Endodermal cell (in vitro differentiated cells): ENCODE results near the gene DCXR. TPM values are rescaled to one million over a fixed set of nuclear protein-coding genes. Genes with fewer than 3 reads are reported as not detected.

Experiments used
- DNase-seq: peaks from one replicate; pipeline ENCODE4 v3.0.0-alpha.2; 2017
- H3K27ac ChIP-seq: 2 replicates; pipeline ENCODE4 v1.5.1; 2013; ENCODE audit warnings: mild to moderate bottlenecking, low read depth, low read length, moderate library complexity
- H3K27me3 ChIP-seq: 2 replicates; pipeline ENCODE4 v1.6.1; 2013; ENCODE audit warnings: mild to moderate bottlenecking, low read length, moderate library complexity; ENCODE audit not compliant: insufficient read depth, control insufficient read depth, poor library complexity, severe bottlenecking
- H3K36me3 ChIP-seq: 2 replicates; pipeline ENCODE4 v1.7.0; 2013; ENCODE audit warnings: mild to moderate bottlenecking, low read length, moderate library complexity; ENCODE audit not compliant: control insufficient read depth, insufficient read depth
- H3K4me1 ChIP-seq: one replicate; pipeline ENCODE4 v1.7.0; 2013; ENCODE audit warnings: low read length; ENCODE audit not compliant: control insufficient read depth, insufficient read depth
- H3K4me3 ChIP-seq: 2 replicates; pipeline ENCODE4 v1.5.1; 2013; ENCODE audit warnings: mild to moderate bottlenecking, low read length, moderate library complexity
- H3K9ac ChIP-seq: 2 replicates; pipeline ENCODE4 v1.6.1; 2013; ENCODE audit warnings: mild to moderate bottlenecking, low read length, moderate library complexity; ENCODE audit not compliant: poor library complexity, severe bottlenecking; ENCODE audit errors: extremely low read depth
- H3K9me3 ChIP-seq: 2 replicates; pipeline ENCODE4 v1.6.1; 2013; ENCODE audit warnings: mild to moderate bottlenecking, low read length, moderate library complexity; ENCODE audit not compliant: control insufficient read depth
- H3K27ac Mint-ChIP-seq: 2 replicates; pipeline ENCODE4 v1.8.0; 2020; ENCODE audit warnings: mixed read lengths
- H3K27me3 Mint-ChIP-seq: 2 replicates; pipeline ENCODE4 v1.8.0; 2021; ENCODE audit warnings: mild to moderate bottlenecking, mixed read lengths; ENCODE audit not compliant: insufficient read depth
- H3K36me3 Mint-ChIP-seq: 2 replicates; pipeline ENCODE4 v1.8.0; 2020; ENCODE audit warnings: low read depth, mixed read lengths
- H3K4me1 Mint-ChIP-seq: 2 replicates; pipeline ENCODE4 v1.8.0; 2020; ENCODE audit warnings: mixed read lengths
- H3K4me3 Mint-ChIP-seq: 2 replicates; pipeline ENCODE4 v1.8.0; 2020; ENCODE audit warnings: mild to moderate bottlenecking, moderate library complexity, mixed read lengths
- H3K9me3 Mint-ChIP-seq: 2 replicates; pipeline ENCODE4 v1.8.0; 2020; ENCODE audit warnings: mild to moderate bottlenecking, mixed read lengths
- WGBS, 2 experiments: methylation state at CpG; one replicate each; pipeline versions ENCODE4 v1.1.5 to v1.1.7; 2013; ENCODE audit warnings: missing lambda C conversion rate in 2 of 2, mixed read lengths in 1 of 2; ENCODE audit not compliant: insufficient coverage in 1 of 2, insufficient read length in 1 of 2; 5-methylcytosine and 5-hydroxymethylcytosine counted together
- total RNA-seq, 2 donors: library from RNA; stranded (reverse); fragmentation: NEBNext Ultra II Directional in 1 of 2; extraction: Animal tissue kit (Norgen Biotek cat#: 25700) in 1 of 2; gene quantifications; 2 replicates in 1 of 2; 3 replicates in 1 of 2; pipeline ENCODE4 v1.2.1, GENCODE V29; 2021
- TF ChIP-seq, protein P1 (sequence below): fragments of 200-600 bp; sonication (generic); conservative IDR thresholded peaks from 2 replicates; pipeline ENCODE4 v1.5.0; 2021; ENCODE audit warnings: antibody characterized with exemption, mild to moderate bottlenecking

The DCXR gene
- total RNA-seq, 2 donors from 2014 or later = 73.8 to 83.6 TPM

DNA sequence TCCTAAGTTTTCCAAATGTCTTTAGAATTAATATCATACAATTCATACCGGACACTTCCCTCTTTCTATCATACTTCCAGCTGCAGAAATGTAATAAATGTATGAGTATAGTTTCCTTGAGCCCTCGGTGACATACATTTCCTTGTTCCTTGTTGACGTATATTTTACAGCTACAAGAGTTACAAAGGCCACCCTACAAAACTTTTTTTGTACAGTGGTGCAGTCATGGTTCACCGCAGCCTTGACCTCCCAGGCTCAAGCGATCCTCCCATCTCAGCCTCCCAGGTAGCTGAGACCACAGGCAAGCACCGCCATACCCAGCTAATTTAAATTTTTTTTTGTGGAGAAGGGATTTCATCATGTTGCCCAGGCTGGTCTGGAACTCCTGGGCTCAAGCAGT, 35.3 kb upstream of the DCXR start:
- Mint-ChIP-seq H3K27ac (no peak overlapping the region), H3K4me3 (no peak overlapping the region), H3K36me3 (no peaks in the 10 kb centered on the region), H3K9me3 (no peaks in the 10 kb centered on the region), H3K27me3 (peaks cover 22% of the 10 kb centered on the region), H3K4me1 (no peaks in the 10 kb centered on the region)
- Histone ChIP-seq H3K4me1 (no peaks in the 10 kb centered on the region), H3K4me3 (no peak overlapping the region), H3K27me3 (peaks cover 10% of the 10 kb centered on the region), H3K9ac (no peak overlapping the region), H3K9me3 (no peaks in the 10 kb centered on the region), H3K36me3 (no peaks in the 10 kb centered on the region), H3K27ac (no peak overlapping the region)
- DNase-seq = no peak
- WGBS, 2 experiments = 93 to 94% methylated on average over 3 to 5 of the region's 6 CpGs
- TF ChIP-seq, protein P1, sequence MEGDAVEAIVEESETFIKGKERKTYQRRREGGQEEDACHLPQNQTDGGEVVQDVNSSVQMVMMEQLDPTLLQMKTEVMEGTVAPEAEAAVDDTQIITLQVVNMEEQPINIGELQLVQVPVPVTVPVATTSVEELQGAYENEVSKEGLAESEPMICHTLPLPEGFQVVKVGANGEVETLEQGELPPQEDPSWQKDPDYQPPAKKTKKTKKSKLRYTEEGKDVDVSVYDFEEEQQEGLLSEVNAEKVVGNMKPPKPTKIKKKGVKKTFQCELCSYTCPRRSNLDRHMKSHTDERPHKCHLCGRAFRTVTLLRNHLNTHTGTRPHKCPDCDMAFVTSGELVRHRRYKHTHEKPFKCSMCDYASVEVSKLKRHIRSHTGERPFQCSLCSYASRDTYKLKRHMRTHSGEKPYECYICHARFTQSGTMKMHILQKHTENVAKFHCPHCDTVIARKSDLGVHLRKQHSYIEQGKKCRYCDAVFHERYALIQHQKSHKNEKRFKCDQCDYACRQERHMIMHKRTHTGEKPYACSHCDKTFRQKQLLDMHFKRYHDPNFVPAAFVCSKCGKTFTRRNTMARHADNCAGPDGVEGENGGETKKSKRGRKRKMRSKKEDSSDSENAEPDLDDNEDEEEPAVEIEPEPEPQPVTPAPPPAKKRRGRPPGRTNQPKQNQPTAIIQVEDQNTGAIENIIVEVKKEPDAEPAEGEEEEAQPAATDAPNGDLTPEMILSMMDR = no peak

DNA sequence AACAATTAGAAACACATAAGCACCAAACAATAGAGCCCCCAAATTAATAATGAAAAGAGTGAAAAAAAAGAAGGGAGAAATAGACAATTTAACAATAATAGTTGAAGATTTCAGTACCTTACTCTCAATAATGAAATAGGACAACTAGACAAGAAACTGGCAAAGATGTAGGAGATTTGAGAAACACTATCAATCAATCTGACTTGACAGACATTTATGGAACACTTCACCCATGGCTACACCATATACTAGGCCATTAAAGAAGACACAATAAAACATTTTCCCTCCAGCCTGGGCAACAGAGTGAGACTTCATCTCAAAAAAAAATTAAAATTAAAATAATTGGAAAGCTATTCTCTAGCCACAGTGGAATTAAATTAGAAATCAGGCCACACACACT, 33.1 kb upstream of the DCXR start:
- Histone ChIP-seq H3K27ac (no peak overlapping the region), H3K9me3 (no peaks in the 10 kb centered on the region), H3K4me1 (no peaks in the 10 kb centered on the region), H3K36me3 (no peaks in the 10 kb centered on the region), H3K9ac (no peak overlapping the region), H3K4me3 (no peak overlapping the region), H3K27me3 (peaks cover 10% of the 10 kb centered on the region)
- H3K27ac Mint-ChIP-seq = no peak overlapping the region
- no peaks in the 10 kb centered on the region for H3K9me3 Mint-ChIP-seq
- H3K4me1 Mint-ChIP-seq = peaks cover 5% of the 10 kb centered on the region
- no peaks in the 10 kb centered on the region for H3K36me3 Mint-ChIP-seq
- peaks cover 22% of the 10 kb centered on the region for H3K27me3 Mint-ChIP-seq
- H3K4me3 Mint-ChIP-seq = no peak overlapping the region
- no peak for DNase-seq
- TF ChIP-seq, protein P1 = no peak

DNA sequence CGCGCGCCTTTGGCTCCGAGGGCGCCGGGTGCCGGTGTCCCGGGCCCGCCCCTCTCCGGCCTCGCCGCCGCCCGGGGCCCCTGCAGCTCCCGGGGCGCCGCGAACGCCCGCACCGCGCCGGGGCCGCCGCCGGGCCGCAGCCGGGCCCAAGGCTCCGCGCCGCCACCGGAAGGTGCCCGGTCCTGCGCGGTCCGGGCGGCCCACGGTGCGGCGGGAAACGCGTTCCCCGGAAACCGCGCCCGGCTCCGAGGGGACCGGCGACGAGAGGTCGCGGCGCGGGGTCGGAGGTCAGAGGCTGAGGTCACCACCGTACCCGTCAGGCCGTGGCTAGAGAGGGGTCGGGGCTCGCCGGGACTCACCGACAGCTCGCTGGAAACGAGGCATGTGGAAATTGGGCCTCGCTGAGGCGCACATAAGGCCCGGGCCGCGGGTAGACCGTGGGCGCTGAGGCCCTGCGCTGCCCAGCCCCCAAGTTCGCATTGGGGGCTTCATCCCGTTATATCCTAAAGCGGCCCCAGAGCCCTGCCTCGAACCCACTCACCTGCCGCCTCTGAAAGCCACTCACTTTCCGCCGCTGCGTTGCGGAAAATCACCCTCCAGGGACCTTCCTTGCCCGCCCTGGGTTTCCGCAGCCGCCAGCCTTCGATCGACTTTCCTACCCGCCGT, 28.3 kb upstream of the DCXR start, which contains the start of gene DUS1L:
Gene DUS1L, minus strand, starts transcription at position 167 of the 666 bp plus-strand sequence. CDS start 745 bp downstream, outside the sequence.
- WGBS, 2 experiments = 12 to 26% methylated on average over 46 to 88 of the region's 88 CpGs
- Mint-ChIP-seq H3K36me3 (peaks cover 2% of the 10 kb centered on the region), H3K4me3 (peak within 1 kb of the TSS; percentile 68), H3K27ac (peak within 1 kb of the TSS; percentile 77), H3K4me1 (peaks cover 5% of the 10 kb centered on the region), H3K9me3 (no peaks in the 10 kb centered on the region), H3K27me3 (peaks cover 9% of the 10 kb centered on the region)
- Histone ChIP-seq H3K27me3 (peaks cover 8% of the 10 kb centered on the region), H3K4me3 (peak within 1 kb of the TSS; percentile 82), H3K9ac (peak within 1 kb of the TSS; percentile 74), H3K27ac (no peak within 1 kb of the TSS), H3K9me3 (no peaks in the 10 kb centered on the region), H3K36me3 (peaks cover 14% of the 10 kb centered on the region), H3K4me1 (peaks cover 4% of the 10 kb centered on the region)
- TF ChIP-seq, protein P1 = no peak
- DNase-seq = peak; percentile 87
